Fibroblast of the aortic adventitia (primary cell): Measurements from ENCODE around the gene PCDH15. TPM values are rescaled to one million over a fixed set of nuclear protein-coding genes. Genes with fewer than 3 reads are reported as not detected.

ENCODE experiments used
- DNase-seq: peaks from one replicate; pipeline ENCODE4 v3.0.0-alpha.2; 2010; ENCODE audit warnings: low read depth
- H3K4me3 ChIP-seq: 2 replicates; pipeline ENCODE4 v1.5.1; 2011; ENCODE audit warnings: low read depth, mild to moderate bottlenecking, control low read depth, low read length, moderate library complexity
- total RNA-seq: library from RNA; depleted of rRNA; stranded (reverse); fragments of >200 nt; gene quantifications from 2 replicates; pipeline ENCODE4 v1.2.3, GENCODE V29; 2012; ENCODE audit warnings: low replicate concordance
- TF ChIP-seq, protein P1 (sequence below): IDR thresholded peaks from 2 replicates; pipeline ENCODE4 v1.5.1; 2011; ENCODE audit warnings: mild to moderate bottlenecking, low read length, control low read depth, inconsistent platforms; ENCODE audit not compliant: insufficient read depth

PCDH15 gene
- total RNA-seq, 1 donor, result 0.09 TPM

DNA sequence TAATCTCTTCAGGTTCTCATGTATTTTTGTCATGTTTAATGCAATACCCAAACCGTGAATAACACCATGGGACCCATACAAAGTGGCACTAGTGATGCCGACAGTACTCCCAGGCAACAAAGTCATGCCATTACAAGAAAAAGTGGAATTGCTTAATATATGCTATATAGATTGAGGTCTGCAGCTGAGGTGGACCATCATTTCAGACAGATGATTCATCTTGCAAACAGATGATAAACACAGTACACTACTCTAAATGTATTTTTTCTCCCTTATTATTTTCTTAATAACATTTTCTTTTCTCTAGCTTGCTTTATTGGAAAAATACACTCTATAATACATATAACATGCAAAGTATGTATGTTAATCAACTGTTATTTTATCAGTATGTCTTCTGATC lies 14.6 kb upstream of the PCDH15 start:
- DNase-seq, result no peak
- TF ChIP-seq, protein P1, sequence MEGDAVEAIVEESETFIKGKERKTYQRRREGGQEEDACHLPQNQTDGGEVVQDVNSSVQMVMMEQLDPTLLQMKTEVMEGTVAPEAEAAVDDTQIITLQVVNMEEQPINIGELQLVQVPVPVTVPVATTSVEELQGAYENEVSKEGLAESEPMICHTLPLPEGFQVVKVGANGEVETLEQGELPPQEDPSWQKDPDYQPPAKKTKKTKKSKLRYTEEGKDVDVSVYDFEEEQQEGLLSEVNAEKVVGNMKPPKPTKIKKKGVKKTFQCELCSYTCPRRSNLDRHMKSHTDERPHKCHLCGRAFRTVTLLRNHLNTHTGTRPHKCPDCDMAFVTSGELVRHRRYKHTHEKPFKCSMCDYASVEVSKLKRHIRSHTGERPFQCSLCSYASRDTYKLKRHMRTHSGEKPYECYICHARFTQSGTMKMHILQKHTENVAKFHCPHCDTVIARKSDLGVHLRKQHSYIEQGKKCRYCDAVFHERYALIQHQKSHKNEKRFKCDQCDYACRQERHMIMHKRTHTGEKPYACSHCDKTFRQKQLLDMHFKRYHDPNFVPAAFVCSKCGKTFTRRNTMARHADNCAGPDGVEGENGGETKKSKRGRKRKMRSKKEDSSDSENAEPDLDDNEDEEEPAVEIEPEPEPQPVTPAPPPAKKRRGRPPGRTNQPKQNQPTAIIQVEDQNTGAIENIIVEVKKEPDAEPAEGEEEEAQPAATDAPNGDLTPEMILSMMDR, result no peak
- no peak overlapping the region for H3K4me3 ChIP-seq

DNA sequence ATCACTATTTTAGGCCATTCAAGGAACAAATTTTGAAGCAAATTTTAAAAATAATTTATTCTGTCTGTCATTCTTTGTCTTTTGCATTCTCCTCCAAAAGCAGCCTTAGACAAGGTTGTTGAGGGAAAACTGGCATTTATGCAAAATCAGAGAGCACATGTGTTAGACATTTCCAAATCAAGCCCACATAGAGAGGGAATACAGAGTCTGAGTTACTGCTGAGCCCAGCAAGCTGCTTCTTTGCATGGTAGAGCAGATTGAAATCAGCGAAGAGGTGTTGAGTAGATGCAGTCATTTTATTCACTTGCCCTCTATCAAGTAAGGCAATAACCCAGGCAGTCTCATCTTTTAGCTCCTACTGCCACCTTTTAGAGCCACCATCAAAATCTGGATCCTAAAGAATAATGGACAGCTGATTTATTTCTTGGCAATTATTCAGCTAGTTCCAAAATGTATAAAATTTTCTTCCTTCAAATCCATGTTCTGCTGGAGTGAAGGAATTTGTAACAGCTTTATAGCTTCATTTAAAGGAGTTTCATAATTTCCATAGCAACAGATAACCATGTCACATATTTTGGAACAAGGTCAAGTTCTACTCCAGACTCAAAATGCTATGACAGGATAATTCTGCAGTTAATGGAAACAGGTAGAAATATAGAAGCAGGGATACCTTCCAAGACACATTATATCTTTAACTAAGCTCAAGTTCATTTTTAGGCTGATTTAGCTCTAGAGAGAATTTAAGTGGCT lies 7.3 kb upstream of the PCDH15 start:
- DNase-seq, result no peak
- TF ChIP-seq, protein P1, result no peak
- no peak overlapping the region for H3K4me3 ChIP-seq

DNA sequence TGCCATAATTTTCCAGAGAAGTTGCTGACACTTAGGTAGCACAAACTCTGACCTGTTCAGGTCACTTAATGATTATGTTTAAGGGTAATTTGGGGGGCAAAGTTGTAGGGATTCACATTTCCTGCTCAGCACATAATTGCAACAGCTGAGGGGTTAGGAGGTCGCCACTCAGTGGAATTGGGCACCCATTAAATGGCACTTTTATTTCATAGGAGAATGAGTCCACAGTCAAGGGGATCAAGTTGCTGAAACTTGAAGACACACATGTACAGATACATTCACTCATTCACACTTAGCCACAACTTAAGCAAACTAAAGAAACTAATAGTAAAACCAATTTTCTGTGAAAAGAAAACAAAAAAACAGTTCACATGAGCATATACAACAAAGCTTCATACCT lies 1.5 kb downstream of the PCDH15 start:
- no peak for DNase-seq
- H3K4me3 ChIP-seq, result no peak overlapping the region
- TF ChIP-seq, protein P1, result no peak

DNA sequence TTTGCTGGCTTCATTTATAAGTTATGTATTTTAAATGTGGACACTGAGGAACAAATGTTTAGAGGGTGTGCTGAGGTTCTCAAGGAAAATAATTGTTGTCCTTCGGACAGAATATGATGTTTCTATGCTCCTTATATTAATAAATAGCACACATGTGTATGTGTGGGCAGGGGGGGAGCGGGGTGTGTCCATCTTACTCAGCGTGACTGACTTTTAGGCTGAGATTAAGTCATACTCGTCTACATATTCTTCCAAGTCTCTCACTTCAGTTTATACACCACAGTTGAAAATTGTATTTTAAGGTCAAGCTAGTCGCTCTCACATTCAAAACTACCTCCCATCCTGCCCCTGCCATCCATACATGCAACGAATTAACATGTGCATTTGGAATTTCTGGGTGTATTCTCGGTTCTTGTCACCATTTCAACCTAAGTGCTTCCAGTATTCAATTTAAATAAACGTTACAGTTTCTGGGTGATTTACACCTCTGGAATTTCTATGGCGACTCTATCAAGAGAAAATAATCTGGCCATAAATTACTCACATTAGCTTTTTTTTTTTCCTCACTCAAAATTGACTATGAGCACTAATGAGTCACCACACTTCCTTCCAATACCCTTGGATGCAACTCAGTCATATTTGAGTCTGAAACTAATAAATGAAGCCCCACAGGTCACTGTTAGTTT lies 3.3 kb downstream of the PCDH15 start:
- DNase-seq, result no peak
- TF ChIP-seq, protein P1, result no peak
- no peak overlapping the region for H3K4me3 ChIP-seq

DNA sequence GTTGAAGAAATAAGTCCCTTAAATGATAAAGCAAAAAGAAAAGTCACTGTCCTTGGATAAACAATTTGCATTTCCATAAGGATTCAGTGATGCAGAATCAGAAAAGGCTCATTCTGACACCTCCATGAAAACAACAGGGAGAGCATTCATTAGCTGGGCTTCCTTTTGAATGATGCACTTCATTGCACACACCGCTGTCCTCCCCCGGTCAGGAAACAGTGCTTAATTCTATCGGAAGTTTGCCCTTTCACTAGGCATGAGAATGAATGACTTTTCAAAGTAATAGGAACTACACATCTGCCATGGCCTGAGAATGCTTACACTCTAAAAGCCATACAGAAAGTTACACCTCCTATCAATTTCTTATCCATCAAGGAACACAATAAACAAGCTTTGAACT lies 4.2 kb downstream of the PCDH15 start:
- no peak for DNase-seq
- H3K4me3 ChIP-seq, result no peak overlapping the region
- TF ChIP-seq, protein P1, result no peak

DNA sequence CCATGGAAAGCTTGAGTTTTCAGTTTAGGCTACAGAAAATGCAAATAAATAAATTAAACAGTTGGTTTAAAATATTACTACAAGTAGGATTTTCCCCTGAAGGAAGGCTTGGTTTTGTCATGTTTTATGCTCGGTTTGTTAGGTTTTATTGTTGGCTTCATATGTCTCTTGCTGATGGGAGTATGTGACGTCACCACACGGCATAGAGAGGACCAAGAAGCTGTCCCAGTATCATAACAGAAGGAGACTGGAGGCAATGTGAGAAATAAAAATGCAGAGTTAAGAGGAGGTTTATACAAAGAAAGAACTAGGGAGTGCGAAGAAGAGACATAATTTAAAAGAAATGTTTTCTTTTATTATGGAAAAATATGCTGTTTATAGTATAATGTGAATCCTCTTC lies 24.4 kb downstream of the PCDH15 start:
- no peak for DNase-seq
- H3K4me3 ChIP-seq, result no peak overlapping the region
- TF ChIP-seq, protein P1, result no peak
